GM19193 (cell line): ENCODE measurements around the gene GBGT1.

Experiments
- POLR2A ChIP-seq: IDR thresholded peaks from 4 replicates; pipeline ENCODE4 v1.6.1; 2011; ENCODE audit not compliant: insufficient read depth, insufficient read length; ENCODE audit errors: extremely low read depth

GBGT1 gene

GRCh38 chr9:133117271-133118178, 46.2 kb downstream of the GBGT1 start:
- no peak for TF ChIP-seq POLR2A

DNA sequence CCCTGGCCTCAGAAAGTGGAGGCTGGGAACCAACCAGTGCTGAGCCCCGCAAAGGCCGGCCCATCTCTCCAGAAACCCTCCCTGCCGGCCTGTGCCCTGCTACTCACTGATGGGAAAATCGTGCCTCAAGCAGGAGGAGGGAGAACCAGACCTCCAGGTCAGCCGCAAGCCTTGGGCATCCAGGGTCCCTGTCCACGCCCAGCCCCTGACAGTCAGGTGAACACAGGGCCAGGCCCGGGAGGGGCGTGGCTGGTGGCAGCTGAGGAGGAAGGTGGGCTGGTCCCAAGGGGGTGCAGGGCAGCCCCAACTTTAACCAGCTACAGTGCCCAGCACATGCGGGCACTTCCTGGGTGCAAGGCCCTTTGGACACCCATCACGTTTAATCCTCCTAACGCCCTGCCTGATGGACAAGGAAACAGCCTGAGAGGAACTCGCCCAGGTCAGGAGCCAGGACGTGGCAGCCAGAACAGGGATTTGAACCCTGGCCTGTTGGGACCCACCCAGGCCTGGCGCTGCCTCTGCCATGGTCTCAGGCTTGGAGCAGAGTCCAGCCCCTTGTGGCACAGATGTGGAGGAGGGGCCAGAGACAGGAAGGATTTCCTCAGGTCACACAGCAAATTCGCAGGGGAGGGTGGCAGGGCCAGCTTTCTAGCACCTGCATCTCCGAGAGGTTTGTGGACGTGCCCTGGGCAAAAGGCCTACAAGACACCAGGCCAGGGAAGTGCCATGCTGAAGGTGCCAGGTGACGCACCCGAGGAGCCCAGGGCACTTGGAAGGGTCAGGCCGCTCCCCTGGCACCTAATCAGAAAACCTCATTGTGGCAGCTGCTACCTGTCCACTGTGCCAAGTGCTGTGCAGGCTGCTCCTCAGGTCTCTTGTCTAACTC, 47.1 kb downstream of the GBGT1 start:
- TF ChIP-seq POLR2A = no peak

DNA sequence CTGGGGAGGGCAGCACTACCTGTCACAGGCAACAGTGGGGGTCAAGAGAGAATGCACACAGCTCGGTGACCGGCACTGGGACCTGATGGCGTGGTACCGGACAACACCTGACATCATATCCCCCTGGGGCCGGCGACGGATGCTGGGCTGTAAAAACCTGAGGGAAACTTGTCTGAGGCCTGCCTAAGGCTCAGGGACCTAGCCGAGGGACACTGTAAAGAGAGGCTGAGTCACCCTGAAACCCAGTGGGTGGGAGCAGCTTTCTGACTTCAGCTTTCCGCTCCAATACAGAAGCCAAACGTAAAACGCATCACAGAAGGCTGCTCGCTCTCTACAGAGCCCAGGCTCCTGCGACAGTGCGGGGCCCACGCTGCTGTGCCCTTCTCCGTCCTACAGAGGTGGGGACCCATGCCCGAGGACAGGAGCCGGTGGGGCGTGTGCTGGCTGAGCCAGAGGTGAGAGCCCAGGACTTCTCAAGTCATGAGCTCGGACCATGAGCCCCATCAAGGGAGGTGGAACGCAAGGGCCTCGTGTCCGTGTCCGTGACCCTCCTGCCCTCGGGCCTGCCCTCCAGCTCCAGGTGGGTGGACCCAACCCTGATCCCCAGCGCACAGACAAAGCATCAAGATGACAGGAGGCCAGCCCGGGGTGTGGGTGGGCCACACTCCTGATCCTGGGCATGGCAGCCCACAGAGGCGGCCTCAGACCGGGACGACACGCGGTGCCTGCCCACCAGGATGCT, 47.9 kb downstream of the GBGT1 start:
- peak; percentile 81 for TF ChIP-seq POLR2A

- peak; percentile 45 for TF ChIP-seq POLR2A
Observed at GRCh38 chr9:133114886-133115603, 48.7 kb downstream of the GBGT1 start.

GRCh38 chr9:133113949-133114885, 49.5 kb downstream of the GBGT1 start:
- TF ChIP-seq POLR2A = no peak

DNA sequence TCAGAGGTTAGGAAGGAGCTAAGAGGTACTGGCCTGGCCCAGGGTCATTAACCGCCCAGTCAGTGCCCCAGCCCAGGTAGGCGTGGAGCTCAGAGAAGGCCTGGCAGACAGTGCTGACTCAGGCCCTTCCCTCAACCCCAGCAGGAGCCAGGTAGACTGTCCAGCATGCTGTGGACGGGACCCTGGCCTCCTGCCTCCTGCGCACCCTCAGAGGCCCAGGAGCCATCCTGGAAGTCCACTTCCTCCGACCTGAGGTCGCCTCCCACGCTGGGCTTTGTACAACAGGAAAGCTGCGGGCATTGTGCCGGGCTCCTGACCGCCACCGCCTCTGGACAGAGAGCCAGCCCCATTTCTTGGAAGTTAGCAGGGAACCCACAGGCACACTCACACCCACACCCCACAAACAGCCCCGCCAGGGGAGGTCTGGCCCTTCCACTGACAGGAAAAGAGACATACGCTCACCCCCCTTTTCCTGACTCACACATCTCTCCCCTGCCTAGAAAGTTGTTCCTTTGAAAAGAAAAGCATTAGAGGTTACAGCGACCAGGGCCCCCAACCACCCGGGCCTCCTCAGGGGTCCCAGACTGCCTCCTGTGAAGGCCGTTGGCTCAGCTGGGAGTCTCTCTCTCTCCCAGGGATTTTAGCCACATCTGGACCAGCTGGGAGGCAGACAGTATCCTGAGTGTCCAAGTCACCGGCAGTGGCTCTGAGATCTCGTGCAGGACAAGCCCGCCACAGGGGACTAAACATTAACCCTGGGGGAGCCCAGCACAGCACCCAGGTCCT, 50.4 kb downstream of the GBGT1 start:
- no peak for TF ChIP-seq POLR2A

DNA sequence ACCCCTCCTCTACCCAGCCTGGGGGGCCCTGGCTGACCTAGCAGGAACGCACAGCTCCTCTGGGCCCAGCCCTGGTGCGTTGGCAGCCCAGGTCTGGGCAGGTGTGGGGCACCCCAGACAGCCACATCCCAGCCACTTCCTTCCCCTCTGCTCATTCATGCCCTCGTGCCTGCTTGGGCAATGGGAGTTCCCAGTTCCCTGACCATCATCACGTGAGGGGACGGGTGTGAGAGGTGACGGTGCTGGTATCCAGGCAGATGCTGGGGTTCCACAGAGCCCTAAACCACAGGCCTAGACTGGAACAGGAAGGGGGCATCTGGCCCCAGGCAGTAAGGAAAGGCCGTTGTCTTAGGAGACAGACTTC, 51.1 kb downstream of the GBGT1 start:
- no peak for TF ChIP-seq POLR2A

DNA sequence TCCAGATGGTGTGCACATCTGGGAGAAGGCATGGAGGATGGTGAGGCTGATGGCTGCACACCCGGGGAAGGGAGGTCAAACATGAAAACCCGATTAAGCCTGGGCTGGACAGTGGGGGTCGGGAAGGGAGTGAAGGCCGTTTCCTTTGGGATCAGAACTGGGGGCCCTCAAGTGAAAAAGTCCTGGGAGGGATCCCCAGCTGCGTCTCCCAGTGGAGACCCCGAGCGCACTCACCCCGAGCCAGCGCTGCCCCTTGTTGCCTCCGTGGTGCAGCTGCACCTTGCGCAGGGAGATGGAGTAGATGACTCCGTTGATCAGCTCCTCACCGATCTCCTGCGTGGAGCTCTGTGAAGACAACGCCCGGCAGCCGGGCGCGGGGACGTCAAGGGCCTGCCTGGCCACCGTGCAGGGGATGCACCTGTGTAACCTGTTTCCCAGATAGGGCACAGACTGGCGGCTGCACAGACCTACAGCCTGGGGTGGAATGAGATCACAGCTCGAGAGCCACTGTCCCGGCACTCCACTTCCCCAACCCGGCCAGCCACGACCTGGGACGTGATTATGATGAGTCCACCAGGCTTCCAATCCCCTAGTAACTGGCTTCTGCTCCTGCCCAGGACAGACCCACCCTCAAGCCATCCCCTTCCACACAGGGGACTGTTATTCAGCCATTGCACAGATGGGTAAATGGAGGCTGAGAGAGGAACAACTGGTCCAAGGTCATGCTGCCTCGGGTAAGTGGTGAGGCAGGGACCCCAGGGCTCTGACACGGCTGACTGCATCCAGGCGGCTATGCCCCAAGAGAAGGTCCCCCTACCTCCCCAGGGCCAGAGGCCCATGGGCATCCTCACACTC, 51.7 kb downstream of the GBGT1 start:
- no peak for TF ChIP-seq POLR2A

GRCh38 chr9:133109931-133110650, 53.6 kb downstream of the GBGT1 start:
- no peak for TF ChIP-seq POLR2A

- no peak for TF ChIP-seq POLR2A
Observed at GRCh38 chr9:133108794-133109641, 54.7 kb downstream of the GBGT1 start.
